ENCODE results near the gene LMO3. TPM values are rescaled to one million over a fixed set of nuclear protein-coding genes. Genes with fewer than 3 reads are reported as not detected.

The LMO3 gene
- total and polyA plus RNA-seq, 2 of the 8 experiments (the other 6 are each of a cell fraction or from before 2014, with no cell fraction given): 4.7 to 16.7 TPM

- TF ChIP-seq CREB1 (IDR thresholded peaks at IDR 0.05) (no peak), BRCA1 (IDR thresholded peaks at IDR 0.05; ENCODE audit: low read depth, low read length) (no peak), SP1 (IDR thresholded peaks at IDR 0.05; ENCODE audit: low read depth, low read length) (no peak), CHD7 (IDR thresholded peaks at IDR 0.05; ENCODE audit: insufficient replicate concordance, low read length) (no peak), TCF12 (IDR thresholded peaks at IDR 0.05; ENCODE audit: low read depth, low read length) (no peak)
Observed at GRCh38 chr12:16526693-16527092, 79.3 kb downstream of the LMO3 start (continued).

Data from H1 (cell line).